ENCODE results near the gene KCNJ18. TPM values are rescaled to one million over a fixed set of nuclear protein-coding genes. Genes with fewer than 3 reads are reported as not detected.
"Not testable (repeated sequence)": the region's sequence is repeated elsewhere in the genome, so short reads cannot be mapped to it uniquely, and the experiment has no call there.

KCNJ18 gene
- not detected for total RNA-seq

DNA sequence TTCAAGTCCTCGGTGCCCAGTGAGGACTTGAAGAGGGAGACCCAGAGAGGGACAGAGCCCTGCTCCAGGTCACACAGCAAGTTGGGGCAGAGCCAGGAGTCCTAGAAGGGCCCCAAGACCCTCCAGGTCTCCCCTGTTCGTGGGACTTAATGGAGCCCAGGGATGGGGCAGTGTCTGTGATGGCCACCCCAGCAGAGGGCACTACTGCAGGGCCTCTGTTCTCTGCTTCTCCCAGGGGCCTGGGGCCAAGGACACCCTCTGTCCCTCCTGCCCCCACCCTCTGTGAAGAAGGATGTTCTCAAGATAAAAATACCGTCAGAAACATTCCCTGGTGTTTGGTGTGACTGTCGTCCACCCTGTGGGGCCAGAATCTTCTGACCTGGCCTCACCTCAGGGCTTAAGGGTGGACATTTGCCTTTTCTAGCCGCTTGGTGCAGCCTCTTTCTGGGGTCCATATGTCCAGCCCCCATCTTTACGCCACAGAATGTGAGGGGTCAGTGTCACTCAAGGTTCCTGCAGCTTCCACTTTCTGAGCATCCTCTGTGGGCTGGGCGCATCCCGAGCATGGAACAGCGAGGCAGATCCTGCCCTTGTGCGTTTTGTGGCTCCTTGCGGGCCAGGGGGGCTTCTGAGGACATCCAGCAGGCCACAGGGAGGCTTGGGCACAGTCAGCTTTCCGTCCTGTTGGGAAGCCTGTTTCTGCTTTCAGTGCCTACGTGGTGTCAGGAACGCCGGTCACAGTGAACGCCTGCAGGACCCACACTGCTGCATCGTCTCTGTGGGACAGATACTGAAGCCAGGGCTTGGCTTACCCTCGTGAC is at the start of gene KCNJ18:
TSS of gene KCNJ18 (plus strand) at position 641 of the 821 bp plus-strand sequence. CDS start 10,264 bp downstream, outside the sequence.
- DNase-seq = not testable (repeated sequence)

DNA sequence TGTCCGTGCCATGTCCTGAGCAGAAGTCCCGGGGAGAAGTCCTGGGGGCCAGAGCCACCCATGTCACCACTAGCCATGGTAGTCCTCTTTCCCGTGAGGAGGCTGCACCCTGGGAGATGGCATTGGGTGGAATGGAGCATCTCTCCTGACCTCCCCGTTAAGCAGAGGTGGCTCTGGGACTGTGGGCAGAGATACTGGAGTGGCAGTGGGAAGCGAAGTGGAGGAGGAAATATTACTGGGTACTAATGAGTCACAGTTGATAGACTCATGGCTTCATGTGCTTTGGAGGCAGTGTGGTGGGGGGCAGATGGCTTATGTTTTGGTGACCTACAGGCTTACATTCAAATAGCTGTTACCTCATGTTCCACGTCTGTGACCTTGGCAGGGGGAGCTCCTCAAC is 44.2 kb upstream of the KCNJ18 start:
- DNase-seq = not testable (repeated sequence)

DNA sequence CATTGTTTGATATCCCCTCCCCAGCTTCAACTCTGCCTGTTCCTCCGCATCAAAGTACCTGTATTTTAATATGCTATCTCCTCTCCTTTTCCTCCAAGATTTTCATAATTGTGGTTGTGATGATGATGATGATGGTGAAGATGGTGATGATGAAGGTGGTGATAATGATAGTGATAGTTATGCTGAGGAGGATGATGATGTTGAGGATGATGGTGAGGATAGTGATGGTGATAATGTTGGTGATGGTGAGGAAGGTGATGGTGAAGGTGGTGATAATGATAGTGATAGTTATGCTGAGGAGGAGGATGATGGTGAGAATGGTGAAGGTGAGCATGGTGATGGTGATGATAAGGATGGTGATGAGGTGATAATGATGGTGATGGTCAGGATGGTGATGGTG is 42.3 kb upstream of the KCNJ18 start:
- not testable (repeated sequence) for DNase-seq

DNA sequence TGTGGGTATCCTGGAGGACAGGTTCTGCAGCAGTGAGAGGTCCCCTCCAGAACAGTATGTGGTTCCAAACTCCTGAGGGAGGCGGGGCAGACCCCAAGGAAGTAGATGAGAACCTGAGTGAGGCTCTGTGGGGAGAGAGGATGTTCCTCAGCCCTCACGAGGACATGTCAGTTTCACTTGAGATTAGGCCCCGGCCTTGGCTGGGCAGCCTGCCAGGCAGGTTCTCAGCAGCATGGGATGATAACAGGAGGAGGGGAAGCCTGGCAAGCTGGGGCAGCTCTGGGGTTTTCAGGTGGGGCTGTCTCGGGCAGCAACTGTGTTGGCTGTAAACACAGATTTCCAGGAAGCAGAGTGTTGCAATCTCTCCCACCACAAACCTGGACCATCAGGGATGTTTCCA is 40.3 kb upstream of the KCNJ18 start:
- not testable (repeated sequence) for DNase-seq

DNA sequence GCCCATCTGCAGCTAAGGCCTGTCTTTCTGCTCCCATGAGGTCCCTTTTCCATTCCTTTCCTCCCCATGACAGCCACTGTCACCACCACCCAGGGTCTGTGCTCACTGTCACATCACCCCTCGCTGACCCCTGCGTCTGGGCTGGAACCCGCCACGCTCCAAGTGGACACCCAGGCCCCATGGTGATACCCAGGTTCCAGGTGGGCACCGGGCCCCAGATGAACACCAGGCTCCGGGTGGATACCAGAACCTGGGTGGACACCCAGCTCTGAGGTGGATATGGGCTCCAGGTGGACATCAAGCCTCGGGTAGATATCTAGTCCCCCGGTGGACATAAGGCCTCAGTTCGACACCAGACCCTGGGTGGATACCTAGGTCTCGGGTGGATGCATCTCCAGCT is 39.1 kb upstream of the KCNJ18 start:
- DNase-seq = not testable (repeated sequence)

DNA sequence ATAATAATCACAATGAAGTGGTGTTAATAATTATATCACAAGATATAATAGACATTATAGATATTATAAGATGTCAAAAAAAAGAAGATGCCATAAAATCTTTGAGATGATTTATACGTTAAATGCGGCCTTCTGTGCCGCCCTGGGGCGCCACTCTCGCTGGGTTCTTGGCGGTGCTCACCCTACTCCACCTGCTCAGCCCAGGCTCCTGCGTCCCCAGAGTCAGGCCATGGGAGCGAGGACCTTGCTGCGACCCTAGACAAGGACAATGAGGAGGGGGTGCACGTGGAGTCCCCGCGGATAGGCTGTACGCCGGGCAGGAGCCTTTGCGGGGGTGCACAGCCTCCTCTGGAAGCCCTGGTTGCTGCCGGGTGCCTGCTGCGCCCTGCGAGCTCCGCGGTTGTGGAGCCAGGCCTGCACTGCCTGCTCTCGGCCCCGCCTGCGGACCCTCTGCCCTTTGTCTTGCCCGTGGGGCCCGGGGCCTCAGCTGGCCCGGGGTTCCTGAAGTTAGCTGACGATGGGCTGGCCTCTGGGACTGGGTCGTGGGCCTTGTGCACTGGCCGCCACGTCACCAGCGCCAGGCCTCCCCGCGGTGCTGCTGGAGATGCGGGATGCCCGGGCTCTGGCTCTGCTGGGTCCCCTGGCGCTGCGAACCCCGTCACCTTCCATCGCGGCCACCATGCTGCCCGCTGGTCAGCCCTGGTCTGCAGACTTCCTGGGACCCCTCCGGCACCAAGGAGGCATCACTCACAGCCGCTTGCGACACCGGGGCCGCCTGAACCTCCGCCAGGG is 35.6 kb upstream of the KCNJ18 start:
- DNase-seq = not testable (repeated sequence)

DNA sequence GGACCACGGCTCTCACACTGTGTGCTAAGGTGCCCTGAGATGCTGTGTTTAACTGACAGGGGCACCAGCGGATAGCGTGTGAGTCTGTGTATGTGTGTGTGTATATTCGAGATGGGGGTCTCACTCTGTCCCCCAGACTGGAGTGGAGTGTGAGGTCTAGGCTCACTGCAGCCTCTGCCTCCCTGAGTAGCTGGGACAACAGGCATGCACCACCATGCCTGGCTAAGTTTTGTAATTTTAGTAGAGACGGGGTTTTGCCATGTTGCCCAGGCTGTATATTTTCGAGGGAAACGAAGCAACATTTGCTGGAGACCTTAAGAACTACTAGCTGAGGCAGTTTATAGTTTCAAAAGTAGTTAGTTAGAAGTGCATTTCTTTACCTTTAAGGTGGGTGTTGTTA is 32.7 kb upstream of the KCNJ18 start:
- not testable (repeated sequence) for DNase-seq

DNA sequence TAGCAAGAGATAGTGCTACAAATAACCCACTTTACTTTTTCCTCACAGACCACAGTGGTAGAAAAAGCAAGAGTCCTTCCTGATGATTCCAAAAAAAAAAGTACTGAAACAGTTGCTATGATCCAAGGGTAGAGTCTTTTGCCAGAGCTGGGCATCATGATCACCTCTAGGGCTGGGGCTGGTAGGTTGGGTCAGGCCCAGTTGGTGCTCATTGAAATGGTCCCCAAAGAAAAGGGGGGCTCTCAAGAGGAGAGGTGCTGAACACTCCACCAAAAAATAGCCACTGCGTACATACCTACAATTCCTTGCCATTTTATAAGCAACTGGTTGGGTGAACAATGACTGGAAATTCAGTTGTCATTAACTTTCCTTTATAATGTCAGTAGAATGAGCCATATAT is 30.9 kb upstream of the KCNJ18 start:
- not testable (repeated sequence) for DNase-seq

DNA sequence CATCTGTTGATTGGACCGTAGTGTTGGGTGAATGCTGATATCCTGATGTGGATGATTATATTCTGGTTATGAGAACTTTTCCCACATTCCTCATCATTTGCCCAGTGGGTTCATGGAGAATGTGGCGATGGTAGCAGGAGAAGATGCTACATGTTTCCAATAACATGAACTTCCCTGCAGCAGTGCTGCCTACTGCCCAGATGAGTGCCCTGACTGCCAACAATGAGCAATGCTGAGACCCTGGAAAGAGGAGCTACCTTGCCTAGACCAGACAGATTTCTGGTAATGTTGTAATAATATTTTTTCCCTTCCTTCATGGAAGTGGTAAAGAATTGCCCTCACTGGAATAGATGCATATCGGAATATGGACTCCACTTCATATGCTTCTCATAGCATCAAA is 29.2 kb upstream of the KCNJ18 start:
- not testable (repeated sequence) for DNase-seq

DNA sequence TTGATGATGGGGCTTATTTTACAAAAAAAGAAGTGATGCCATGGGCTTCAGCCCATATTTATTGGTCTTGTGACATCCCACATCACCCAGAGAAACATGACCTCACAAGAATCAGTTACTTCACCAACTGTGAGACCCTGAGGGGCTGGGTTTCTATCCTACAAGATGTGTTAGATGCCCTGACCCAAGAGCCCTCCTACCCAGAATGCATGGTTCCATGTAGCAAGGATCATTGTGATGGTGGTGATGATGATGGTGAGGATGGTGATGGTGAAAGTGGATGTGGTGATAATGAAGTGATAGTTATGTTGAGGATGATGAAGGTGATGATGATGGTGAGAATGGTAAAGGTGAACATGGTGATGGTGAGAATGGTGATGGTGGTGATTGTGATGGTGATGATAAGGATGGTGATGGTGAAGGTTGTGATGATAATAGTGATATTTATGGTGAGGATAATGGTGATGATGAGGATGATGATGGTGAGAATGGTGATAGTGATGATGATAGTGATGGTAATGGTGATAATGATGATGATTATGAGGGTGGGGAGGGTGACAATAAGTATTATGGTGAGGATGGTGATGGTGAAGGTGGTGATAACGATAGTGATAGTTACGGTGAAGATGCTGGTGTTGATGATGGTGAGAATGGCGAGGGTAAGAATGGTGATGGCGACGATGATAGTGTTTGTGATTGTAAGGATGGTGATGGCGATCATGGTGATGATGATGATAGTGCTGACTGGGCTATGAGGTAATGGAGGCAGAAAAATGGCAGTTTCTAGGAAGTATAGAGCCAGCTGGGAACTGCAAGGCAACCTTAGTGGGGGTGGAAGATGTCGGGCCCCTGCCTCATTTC is 28.5 kb upstream of the KCNJ18 start:
- not testable (repeated sequence) for DNase-seq

DNA sequence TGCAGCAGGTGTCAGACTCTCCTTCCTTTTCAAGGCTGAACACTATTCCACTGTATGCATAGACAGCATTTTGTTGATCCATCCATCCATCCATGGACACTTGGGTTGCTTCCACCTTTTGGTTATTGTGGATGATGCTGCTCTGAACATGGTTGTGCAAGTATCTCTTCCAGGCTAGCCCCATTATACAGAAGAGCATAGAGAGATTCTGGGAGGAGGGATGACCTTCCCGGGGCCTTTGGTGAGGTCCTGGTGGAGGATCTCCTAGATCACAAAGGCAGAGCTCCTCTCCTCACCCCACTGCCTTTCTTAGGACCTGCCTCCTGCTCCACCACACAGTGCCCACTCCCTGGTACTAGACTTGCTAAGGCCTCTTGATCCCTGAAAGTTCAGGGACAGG is 27.2 kb upstream of the KCNJ18 start:
- not testable (repeated sequence) for DNase-seq

DNA sequence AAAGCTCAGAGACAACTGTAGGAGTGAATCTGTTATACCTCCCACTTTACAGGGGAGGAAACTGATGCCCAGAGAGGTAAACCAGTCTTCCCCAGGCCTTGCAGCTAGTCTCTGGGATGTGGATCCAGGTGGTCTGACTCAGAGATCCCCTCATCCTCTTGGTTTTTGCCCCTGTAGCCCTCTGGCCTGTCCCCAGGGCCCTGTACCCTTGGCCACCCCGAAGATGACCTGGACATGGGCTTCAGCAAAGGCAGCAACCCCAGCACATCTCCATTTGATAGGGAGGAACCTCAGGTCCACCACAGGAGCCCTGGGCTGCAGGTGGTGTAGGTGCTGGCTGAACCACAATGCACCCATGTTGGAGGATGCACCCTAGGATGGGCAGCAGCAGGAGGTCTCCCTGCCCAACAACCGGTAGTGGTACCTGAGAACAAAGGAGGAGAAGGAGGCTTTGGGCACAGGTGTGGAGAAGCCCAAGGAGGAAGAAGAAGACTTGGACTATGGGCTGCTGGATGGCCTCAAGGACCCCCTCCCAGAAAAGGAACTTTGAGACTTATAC is 26.3 kb upstream of the KCNJ18 start:
- not testable (repeated sequence) for DNase-seq

DNA sequence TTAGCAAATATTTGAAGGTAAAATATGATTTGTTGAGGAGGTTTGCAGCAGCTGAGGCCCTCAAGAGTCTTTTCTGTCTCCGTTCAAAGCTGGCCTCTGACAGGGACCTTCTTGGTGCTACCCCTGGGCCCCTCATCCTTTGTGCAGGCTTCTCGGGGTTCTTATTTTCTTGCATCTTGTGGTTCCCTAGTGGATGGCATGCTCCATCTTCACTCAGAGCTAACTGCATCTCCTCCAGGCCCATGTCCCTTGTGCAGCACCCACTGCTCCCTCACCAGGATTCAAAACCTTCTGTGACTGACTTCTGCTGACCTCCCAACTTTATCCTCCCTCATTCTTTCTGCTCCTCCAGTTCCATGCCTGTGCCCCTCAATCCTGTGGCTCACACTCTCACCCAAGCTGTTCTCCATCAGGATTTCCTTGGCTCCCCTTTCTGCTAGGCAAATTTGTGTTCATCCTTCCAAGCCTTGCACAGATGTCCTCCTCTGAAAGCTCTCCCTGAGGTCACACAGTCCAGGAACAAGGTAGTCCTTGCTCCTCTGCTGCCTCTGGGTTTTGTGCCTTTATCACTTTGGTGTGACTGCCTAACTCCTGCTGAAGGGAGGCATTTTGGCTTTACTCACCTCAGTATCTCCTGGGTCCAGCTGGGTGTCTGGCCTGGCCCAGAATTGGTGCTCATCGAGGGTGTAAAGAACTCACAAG is 25.5 kb upstream of the KCNJ18 start:
- not testable (repeated sequence) for DNase-seq

DNA sequence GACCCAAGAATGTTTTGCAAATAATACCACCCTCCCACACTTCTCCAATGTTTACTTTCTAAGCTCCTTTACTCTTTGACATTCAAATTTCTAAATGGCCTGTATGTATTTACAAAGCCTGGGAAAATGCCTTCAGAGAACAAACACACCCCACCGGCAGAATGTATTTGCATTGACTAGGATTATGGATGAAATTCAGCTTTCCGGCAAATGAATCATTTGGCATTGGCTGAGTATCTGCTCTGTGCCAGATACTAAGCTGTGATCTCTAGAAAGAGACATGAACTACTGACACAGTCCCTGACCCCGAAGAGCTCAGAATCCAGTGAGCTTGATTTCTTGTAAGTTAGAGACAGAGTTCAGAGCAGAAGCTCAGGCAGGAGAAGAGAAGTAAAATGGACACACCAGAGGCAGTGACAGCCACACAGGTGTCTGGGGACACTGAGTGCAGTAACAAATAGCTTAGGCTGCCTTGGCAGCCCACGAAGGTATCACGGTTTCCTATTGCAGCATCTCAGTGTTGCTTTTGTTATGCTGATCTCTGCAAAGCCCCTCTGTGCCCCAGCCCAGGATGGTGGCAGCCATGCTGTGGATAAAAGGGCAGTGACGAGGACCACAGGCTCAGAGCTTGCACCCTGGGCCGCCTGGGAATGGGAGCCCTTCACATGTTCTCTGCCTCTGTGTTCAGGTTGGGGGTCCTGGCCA is 24.8 kb upstream of the KCNJ18 start:
- DNase-seq = not testable (repeated sequence)

DNA sequence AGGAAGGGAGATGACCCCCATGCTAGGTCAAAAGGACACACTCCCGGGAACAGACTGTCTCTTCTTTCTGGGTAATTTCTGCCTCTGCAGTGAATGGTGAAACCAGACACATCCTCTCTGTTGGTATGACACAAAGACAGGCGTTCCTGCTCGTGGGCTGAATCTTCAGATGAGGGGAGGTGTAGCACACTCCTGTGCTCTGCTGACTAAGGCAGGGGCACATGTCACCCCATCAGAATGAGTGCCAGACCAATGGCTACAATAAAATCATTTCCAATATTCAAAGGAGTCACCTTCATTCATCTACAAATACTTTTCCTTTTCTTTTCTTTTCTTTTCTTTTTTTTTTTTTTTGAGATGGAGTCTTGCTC is 24.2 kb upstream of the KCNJ18 start:
- DNase-seq = not testable (repeated sequence)

DNA sequence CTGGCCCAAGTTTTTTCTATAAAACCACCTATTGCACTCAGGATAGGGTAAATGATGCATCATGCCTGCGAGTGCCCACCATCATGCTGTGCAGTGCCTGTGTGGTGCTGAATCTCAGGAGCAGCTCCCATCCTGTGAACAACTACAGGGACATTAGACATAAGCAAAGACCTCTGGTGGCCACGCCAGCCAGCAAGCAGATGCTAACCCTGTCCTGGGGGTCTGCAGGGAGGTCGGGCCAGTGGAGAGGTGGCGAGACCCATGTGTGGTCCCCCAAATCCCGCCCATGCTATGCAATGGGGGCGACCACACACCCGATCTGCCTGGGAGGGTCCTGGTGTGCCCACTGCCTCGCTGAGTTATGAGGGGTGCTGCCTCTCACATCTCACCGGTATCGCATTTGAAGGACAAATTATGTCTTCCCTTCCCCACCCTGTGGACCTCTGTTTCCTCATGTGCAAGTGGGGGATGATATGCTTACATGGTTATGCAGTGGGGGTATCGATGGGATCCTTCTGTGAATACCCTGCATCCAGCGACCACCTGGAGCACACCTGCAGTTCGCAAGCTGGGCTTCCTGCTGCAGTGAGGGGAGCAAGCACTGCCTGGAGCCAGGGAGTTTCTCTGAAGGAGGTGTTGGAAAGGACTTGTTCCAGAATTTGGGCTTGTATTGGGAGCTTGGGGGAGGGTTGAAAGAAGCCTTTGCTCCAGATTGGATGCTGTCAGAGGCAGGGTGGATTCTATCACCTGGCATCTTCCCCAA is 23.4 kb upstream of the KCNJ18 start:
- not testable (repeated sequence) for DNase-seq

DNA sequence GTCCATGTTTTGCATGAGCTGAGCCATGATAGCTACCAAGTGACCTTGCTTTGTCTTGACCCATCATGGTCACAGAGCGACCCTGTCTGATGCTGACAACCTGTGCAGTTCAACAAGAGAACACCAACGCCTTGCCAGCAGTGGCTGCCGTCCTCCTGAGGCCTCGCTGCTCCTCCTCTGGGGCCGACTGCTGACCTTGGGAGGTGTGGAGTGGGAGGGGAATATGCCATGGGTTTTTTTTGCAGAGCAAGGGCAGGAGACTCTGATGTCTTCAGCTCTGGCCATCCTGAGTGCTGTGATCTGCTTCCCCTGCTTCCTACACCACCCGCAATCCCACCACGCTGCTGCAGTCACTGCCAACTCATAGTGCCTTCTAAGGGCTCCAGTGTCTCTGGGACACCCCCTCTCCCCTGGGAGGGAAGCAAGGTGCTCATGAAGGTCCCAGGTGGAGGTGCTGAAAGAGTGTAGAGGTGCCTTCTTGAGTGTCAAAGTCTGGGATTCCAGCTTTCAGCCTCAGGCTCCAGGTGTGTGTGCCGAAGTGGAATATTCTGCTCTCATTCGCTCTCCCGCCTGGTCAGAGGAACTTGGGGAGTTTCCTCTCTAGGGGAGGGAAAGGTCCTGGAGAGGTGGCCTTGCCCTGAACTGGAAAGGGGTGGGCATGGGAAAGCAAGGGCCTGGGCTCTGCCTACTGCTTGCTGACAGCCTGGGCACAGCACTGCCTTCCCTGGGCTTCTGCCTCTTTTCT is 22.5 kb upstream of the KCNJ18 start:
- DNase-seq = not testable (repeated sequence)

DNA sequence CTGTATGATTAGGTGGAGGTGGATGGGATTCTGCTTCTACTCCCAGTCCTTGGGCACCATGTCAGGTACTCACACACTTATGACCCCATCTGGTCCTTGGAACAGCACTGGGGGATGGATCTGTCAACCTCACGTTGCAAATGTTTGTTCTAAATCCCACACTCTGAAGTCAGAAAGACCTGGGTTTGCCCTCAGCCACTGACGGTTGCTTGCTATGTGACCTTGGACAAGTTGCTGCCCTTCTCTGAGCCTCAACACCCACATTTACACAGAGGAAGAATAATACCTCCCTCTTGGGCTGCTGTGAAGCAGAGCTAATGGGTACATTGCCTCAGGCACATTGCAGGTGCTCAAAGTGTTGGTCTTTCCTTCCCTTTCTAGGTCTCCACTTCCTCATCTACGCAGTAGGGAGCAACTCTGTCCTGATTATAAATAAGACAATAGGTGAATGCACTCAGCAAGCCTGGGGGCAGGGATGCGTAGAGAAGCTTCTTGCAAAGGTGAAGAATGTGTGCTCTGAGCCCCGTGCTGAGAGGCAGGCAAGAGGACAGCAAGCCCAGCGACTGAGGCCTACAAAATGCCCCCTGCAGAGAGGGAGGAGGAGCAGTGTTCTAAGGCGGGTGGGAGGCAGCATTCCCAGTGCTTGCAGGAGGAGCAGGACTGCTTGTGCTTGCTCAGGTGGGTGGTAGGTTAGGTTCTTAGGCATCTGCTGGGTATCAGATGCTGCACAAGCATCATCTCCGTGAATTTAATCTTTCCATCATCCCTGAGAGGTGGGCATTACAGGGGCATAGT is 21.8 kb upstream of the KCNJ18 start:
- DNase-seq = not testable (repeated sequence)
